ENCODE measurements around the gene OSMR.

- TF ChIP-seq CTCF (conservative IDR thresholded peaks at IDR 0.05 in 1 of 2, IDR thresholded peaks at IDR 0.05 in 1 of 2; ENCODE audit: extremely low read depth in 1 of 2, insufficient read depth in 1 of 2, low read depth in 1 of 2, low read length in 2 of 2) = no peak
- no peak for TF ChIP-seq EZH2 (IDR thresholded peaks at IDR 0.05; ENCODE audit: borderline replicate concordance, low read length)
Observed at GRCh38 chr5:38878391-38879077, 32.7 kb downstream of the OSMR start.
